Measurements from ENCODE around the gene PLA2G4B.

DNA sequence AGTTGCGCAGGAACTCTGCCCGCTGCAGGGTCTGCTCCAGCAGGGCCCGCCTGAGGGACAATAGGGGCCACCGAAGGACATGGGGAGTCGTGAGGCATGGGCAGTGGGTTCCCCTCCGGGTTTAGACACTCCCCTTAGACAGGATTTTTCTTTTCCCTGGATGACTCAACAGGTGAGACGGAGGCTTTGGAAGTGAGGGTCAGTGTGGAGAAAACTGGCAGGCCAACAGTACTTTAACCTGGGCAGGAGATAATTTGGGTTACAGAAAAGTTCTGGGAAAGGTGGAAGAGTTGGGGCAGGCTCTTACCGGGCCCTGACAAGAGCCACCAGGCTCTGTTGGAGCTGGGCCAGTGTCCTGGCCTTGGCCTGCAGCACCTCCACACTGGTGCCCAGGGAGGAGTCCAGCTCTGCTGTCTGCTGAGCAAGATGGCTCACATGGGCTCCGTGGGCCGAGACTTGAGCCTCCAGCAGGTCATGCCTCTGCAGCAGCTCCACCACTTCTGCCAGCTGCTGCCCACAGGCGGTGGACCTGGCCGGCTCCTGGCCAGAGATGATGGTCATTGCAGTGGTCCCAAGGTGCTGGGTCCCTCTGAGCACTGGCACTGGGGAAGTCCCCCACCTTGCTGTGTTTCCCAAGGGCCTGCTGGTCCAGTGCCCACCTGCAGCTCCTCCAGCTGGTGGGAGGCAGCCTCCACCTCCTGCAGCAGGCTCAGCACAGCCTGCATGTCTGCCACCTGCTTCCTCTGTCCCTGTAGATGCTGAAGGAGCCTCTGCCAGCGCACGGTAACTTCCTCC is 44.2 kb downstream of the PLA2G4B start:
- TF ChIP-seq, protein P1, sequence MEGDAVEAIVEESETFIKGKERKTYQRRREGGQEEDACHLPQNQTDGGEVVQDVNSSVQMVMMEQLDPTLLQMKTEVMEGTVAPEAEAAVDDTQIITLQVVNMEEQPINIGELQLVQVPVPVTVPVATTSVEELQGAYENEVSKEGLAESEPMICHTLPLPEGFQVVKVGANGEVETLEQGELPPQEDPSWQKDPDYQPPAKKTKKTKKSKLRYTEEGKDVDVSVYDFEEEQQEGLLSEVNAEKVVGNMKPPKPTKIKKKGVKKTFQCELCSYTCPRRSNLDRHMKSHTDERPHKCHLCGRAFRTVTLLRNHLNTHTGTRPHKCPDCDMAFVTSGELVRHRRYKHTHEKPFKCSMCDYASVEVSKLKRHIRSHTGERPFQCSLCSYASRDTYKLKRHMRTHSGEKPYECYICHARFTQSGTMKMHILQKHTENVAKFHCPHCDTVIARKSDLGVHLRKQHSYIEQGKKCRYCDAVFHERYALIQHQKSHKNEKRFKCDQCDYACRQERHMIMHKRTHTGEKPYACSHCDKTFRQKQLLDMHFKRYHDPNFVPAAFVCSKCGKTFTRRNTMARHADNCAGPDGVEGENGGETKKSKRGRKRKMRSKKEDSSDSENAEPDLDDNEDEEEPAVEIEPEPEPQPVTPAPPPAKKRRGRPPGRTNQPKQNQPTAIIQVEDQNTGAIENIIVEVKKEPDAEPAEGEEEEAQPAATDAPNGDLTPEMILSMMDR (IDR thresholded peaks at IDR 0.05): no peak
- TF ChIP-seq POLR2A (IDR thresholded peaks at IDR 0.05): no peak
- no peak for TF ChIP-seq EP300 (IDR thresholded peaks at IDR 0.05)

Data from tibial nerve (tissue), 4 donors.